HL-60 (cell line): ENCODE results near the gene CKLF.
"Not testable (repeated sequence)": the region's sequence is repeated elsewhere in the genome, so short reads cannot be mapped to it uniquely, and the experiment has no call there.

Experiments
- CTCF ChIP-seq: IDR thresholded peaks from one replicate; pipeline ENCODE4 v1.5.1; 2011; ENCODE audit warnings: low read length, control low read depth, inconsistent platforms; ENCODE audit not compliant: insufficient read depth
- GABPA ChIP-seq: IDR thresholded peaks from 2 replicates; pipeline ENCODE4 v1.6.1; 2012; ENCODE audit warnings: low read depth

- TF ChIP-seq CTCF, GABPA: not testable (repeated sequence)
These were observed 44.2 kb downstream of the CKLF start for GRCh38 chr16:66596559-66596958.
